OCI-M2 (cell line): ENCODE results near the gene PDS5B.

Source experiments
- DNase-seq: peaks from one replicate; lab custom pipeline; 2025; ENCODE audit not compliant: unreplicated experiment; lab: John Stamatoyannopoulos, UW

PDS5B gene

GRCh38 chr13:32587811-32588170 is 1.5 kb downstream of the PDS5B start:
- DNase-seq = no peak

GRCh38 chr13:32588736-32589135 is 2.5 kb downstream of the PDS5B start:
- DNase-seq = no peak

DNA sequence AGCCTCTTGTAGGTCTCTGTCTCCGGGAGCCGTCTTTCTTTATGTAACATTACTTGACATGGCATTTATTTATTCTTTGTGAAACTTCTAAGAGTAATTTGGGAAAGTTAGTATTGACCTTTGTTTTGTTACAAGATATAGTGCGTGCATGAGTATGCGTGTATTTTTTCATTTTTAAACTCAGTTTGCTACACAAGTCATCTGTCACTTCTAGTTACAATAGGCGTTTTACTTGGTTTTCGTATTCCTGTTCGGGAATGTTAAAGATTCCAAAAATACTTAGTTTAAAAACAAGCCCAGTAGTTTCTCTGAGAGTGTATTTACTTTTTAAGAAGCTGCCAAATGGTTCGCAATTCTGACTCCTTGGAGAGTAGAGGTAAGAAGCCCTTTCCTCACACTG is 3.2 kb downstream of the PDS5B start:
- DNase-seq = no peak

GRCh38 chr13:32590266-32590665 is 4.0 kb downstream of the PDS5B start:
- DNase-seq = no peak

GRCh38 chr13:32592082-32592481 is 5.8 kb downstream of the PDS5B start:
- DNase-seq = no peak

GRCh38 chr13:32594157-32594738 is 8.0 kb downstream of the PDS5B start:
- DNase-seq = no peak

- DNase-seq = no peak
Measured at GRCh38 chr13:32595306-32595705, 9.1 kb downstream of the PDS5B start.

- no peak for DNase-seq
Measured at GRCh38 chr13:32600890-32601289, 14.6 kb downstream of the PDS5B start.

DNA sequence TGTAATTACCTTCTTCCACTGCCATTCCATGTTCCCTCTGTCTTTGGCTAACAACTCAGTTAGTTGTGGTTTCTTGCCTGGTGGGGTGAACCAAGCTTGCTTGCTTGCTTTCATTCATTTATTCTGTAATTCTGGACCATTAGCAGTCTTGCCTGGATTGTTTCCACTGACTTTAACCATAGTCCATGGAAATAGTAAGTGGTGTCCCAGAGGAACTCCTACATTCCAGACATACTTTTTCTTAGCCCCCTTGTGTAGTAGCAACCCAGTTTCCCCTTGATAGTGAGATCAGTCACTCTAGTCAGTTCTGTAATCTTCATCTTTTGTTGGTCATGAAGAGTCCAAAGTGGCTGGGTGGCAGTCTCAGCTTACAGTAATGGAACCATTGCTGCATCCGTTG is 23.2 kb downstream of the PDS5B start:
- no peak for DNase-seq

DNA sequence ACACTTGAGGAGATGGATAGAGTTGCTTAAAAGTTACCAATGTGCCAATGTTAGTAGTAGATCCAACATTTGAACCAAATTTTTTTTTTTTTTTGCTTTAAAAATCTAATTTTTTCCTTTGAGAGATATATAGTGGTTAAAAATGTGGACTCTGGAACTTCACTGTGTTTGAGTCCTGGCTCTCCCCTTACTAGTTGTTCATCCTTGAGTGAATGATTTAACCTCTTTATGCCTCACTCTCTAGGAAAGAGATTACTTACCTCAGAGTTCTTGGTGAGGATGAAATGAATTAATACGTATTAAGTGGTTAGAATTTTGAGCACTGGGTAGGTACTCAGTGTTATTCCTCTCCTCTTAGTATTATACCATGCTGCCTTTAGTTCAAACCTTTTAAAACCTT is 24.3 kb downstream of the PDS5B start:
- DNase-seq = no peak

- no peak for DNase-seq
Measured at GRCh38 chr13:32610977-32611376, 24.7 kb downstream of the PDS5B start.

- no peak for DNase-seq
Measured at GRCh38 chr13:32616883-32617511, 30.7 kb downstream of the PDS5B start.

- no peak for DNase-seq
Measured at GRCh38 chr13:32622827-32623226, 36.6 kb downstream of the PDS5B start.

DNA sequence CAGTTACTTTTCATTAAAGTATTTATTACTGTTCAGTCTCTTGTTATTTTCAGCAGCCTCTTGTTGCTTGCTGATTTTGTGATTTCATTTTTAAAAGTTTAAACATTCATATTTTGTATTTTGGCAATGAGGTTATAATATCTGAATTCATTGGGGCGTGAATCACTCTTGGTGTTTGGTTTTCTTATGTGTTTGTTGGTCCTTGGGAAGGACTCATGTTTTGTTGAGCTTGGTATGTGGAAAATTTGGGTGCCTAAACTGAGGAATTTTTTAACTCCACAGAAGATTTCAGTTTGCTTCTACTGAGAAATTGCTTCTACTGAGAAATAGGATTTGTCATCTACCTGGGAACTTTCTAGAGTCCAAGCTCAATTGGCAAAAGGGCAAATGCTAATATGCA is 38.2 kb downstream of the PDS5B start:
- no peak for DNase-seq

DNA sequence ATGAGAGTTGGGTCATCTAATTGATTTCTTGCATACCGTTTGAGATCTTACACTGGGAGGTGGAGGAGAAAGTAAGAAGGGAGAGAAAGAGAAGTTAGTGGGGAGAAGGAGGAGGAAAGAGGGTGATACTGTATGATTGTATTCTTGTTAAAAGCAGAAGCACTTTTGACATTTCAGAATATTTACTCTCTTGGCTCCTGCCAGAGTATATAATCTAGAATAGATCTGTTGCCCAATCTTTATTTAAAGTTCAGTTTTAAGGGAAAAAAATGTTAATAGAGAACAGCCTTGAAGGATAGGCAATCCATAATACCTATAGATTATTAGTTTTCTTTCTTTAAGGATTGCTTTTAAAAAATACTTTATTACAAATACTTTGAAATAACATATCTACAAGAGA is 41.5 kb downstream of the PDS5B start:
- DNase-seq = no peak

DNA sequence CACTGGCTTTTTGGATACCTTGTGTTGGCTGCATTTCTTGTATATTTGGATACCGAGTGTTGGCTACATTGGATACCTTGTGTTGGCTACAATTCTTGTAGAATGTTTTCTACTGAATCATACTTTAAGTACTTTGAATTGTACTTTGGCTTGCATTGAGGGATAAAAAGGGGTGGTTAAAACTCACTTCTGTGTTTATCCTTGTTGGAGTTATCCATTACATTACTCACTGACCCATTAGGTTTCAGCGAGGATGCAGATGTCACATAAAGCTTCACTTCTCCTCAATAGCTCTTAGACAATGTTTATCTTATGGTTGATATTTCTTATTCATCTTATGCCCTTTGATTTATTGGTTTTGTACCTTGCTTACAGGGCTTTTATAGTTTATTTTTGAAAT is 43.1 kb downstream of the PDS5B start:
- DNase-seq = no peak

GRCh38 chr13:32629866-32630265 is 43.6 kb downstream of the PDS5B start:
- no peak for DNase-seq

GRCh38 chr13:32632343-32632909 is 46.2 kb downstream of the PDS5B start:
- no peak for DNase-seq

- DNase-seq = no peak
Measured at GRCh38 chr13:32636711-32637110, 50.5 kb downstream of the PDS5B start.

- DNase-seq = no peak
Measured at GRCh38 chr13:32638739-32639138, 52.5 kb downstream of the PDS5B start.

DNA sequence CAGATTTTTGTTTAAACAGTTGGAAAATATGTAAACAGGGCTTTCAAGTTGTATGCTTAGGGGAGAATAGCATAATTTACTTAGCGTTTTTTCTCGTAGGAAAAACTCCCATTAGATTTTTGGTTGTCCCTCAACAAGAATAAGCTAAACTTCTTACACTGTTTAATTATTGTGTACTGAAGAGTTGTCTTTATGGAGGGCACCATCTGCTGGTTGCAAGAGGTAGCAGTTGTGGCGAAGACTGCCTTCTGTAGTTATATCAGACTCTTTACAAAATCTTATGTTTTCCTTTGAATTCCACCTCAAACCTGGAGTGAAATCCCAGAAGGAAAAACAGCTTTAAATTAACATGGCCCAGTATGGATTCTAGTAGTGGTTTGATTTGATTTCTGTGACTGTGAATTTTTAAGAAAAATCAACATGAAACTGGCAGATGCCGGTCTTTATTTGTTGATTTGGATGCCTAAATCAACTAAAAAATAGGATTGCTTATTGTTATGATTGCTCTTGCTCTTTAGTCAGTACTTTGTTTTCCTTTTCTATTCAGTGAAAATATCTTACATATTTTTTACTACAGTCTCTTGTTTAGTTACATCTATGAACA is 53.4 kb downstream of the PDS5B start:
- DNase-seq = no peak

- DNase-seq = no peak
Measured at GRCh38 chr13:32642316-32642715, 56.1 kb downstream of the PDS5B start.

DNA sequence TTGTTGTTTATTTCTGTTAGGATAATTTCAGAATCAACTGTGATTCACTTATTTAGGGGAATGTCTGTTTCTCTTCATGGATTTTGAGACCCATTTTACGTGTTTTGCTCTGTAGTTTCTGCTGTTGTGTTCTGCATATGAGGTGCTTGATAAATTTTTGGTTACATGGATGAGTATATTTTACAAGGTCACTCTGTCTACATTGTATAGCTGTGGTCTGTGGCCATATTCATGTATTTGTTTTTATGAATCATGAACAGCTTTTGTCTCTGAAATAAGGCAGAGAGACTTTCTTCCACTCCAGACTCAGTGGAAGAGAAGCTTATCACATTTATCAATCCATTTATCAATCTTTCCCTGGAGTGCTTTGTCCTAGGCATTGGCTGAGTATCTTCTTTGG is 56.6 kb downstream of the PDS5B start:
- no peak for DNase-seq
